BLaER1 (cell line): Measurements from ENCODE around the gene RALY.

Experiments used
- H3K27ac ChIP-seq: shearing (Covaris generic); formaldehyde crosslinking; 2 replicates; pipeline ENCODE4 v1.8.1; 2022
- H3K27me3 ChIP-seq: shearing (Covaris generic); formaldehyde crosslinking; 2 replicates; pipeline ENCODE4 v1.8.1; 2022
- H3K36me3 ChIP-seq: shearing (Covaris generic); formaldehyde crosslinking; 2 replicates; pipeline ENCODE4 v1.8.1; 2022
- H3K4me1 ChIP-seq: shearing (Covaris generic); formaldehyde crosslinking; 2 replicates; pipeline ENCODE4 v1.8.1; 2022
- H3K4me2 ChIP-seq: shearing (Covaris generic); formaldehyde crosslinking; 2 replicates; pipeline ENCODE4 v1.8.1; 2022
- H3K4me3 ChIP-seq: shearing (Covaris generic); formaldehyde crosslinking; 2 replicates; pipeline ENCODE4 v1.8.1; 2022
- H3K9ac ChIP-seq: shearing (Covaris generic); formaldehyde crosslinking; 2 replicates; pipeline ENCODE4 v1.8.1; 2022
- H3K9me3 ChIP-seq: shearing (Covaris generic); formaldehyde crosslinking; 2 replicates; pipeline ENCODE4 v1.8.1; 2022
- H4K20me1 ChIP-seq: shearing (Covaris generic); formaldehyde crosslinking; 2 replicates; pipeline ENCODE4 v1.8.1; 2022
- Cebpa-rat ChIP-seq: shearing (Covaris generic); IDR thresholded peaks from 2 replicates; pipeline ENCODE4 v1.8.1; 2022

RALY gene

GRCh38 chr20:34095825-34096224, 102.1 kb downstream of the RALY start:
- Histone ChIP-seq H4K20me1 (peaks cover 100% of the 10 kb centered on the region), H3K9me3 (no peaks in the 10 kb centered on the region), H3K27ac (no peak overlapping the region), H3K4me3 (no peak overlapping the region), H3K9ac (no peak overlapping the region), H3K27me3 (no peaks in the 10 kb centered on the region), H3K4me1 (no peaks in the 10 kb centered on the region), H3K4me2 (no peak overlapping the region), H3K36me3 (peaks cover 100% of the 10 kb centered on the region)
- no peak for TF ChIP-seq Cebpa-rat

- H3K27ac ChIP-seq, result no peak overlapping the region
- H3K9me3 ChIP-seq, result no peaks in the 10 kb centered on the region
- no peaks in the 10 kb centered on the region for H3K4me1 ChIP-seq
- H3K36me3 ChIP-seq, result peaks cover 100% of the 10 kb centered on the region
- no peaks in the 10 kb centered on the region for H3K27me3 ChIP-seq
- no peak overlapping the region for H3K9ac ChIP-seq
- no peak overlapping the region for H3K4me2 ChIP-seq
- no peak overlapping the region for H3K4me3 ChIP-seq
- TF ChIP-seq Cebpa-rat, result no peak
- peaks cover 100% of the 10 kb centered on the region for H4K20me1 ChIP-seq
These were observed 103.2 kb downstream of the RALY start for GRCh38 chr20:34096699-34097444.

GRCh38 chr20:34098570-34098969, 104.9 kb downstream of the RALY start:
- no peak for TF ChIP-seq Cebpa-rat
- Histone ChIP-seq H4K20me1 (peaks cover 100% of the 10 kb centered on the region), H3K27me3 (no peaks in the 10 kb centered on the region), H3K9me3 (no peaks in the 10 kb centered on the region), H3K4me2 (no peak overlapping the region), H3K9ac (no peak overlapping the region), H3K27ac (no peak overlapping the region), H3K4me3 (no peak overlapping the region), H3K36me3 (peaks cover 100% of the 10 kb centered on the region), H3K4me1 (no peaks in the 10 kb centered on the region)

DNA sequence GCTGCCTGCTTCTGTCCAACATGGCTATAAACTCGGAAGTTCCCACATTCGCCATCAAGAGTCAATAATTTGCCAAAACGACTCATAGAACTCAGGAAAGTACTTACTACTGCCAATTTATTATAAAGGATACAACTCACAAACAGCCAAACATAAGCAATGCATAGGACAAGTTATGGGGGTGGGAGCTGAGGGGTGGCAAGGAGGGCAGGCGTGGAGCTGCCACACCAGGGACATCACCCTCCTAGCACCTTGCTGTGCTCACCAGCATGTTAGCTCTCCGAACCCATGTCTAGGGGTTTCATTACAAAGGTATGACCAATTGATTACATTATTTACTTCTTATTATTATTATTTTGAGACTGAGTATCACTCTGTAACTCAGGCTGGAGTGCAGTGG, 106.0 kb downstream of the RALY start:
- no peak for TF ChIP-seq Cebpa-rat
- H3K9me3 ChIP-seq, result no peaks in the 10 kb centered on the region

DNA sequence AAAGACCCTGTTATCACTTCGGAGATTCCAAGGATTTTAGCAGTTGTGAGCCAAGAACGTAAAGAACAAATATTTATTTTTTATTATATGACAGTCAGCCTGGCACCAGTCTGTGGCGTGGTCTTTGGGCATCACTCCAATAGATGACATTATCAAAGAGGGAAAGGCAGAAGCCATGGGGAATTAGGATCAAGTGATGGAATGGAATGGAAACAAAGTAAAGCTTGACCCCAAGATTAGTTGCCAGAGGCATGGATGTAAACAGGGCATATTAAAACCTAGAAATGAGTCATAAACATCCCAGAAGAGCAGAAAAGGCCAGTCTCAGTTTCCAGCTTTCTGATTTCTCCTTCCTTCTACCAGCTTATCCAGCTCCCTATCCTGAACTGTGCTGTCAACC, 106.9 kb downstream of the RALY start:
- no peak for TF ChIP-seq Cebpa-rat

More for the DNA sequence above, 106.0 kb downstream of the RALY start:
- Histone ChIP-seq H3K9ac (no peak overlapping the region), H3K4me2 (no peak overlapping the region), H4K20me1 (peaks cover 100% of the 10 kb centered on the region), H3K4me1 (no peaks in the 10 kb centered on the region), H3K36me3 (peaks cover 100% of the 10 kb centered on the region), H3K27ac (no peak overlapping the region), H3K4me3 (no peak overlapping the region), H3K27me3 (no peaks in the 10 kb centered on the region)

DNA sequence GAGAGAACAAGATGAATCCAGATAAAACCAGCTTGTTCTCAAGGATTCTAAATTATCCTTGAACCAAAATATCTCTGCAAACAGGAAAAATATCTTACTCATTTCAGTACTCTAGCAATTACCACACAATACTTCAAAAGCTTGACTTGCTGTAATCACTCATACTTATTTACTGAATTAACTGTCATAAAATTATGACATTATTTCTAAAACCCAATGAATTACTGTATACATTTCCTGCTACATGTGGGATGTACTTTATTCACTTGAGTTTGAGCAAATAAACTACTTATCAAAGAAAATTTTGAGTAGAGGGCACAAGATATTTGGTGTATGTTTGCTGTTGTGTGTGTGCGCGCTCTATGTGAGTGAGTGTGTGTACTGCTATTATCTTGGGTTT, 108.6 kb downstream of the RALY start:
- Histone ChIP-seq H4K20me1 (peaks cover 100% of the 10 kb centered on the region), H3K9me3 (no peaks in the 10 kb centered on the region), H3K9ac (no peak overlapping the region), H3K4me1 (no peaks in the 10 kb centered on the region; the same call in 1 of the 2 replicates), H3K36me3 (peaks cover 100% of the 10 kb centered on the region), H3K4me3 (no peak overlapping the region), H3K27ac (no peak overlapping the region), H3K4me2 (no peak overlapping the region), H3K27me3 (no peaks in the 10 kb centered on the region)
- TF ChIP-seq Cebpa-rat, result no peak

More for the DNA sequence above, 106.9 kb downstream of the RALY start:
- Histone ChIP-seq H3K4me3 (no peak overlapping the region), H3K4me1 (no peaks in the 10 kb centered on the region), H3K27ac (no peak overlapping the region), H3K27me3 (no peaks in the 10 kb centered on the region), H3K4me2 (no peak overlapping the region), H3K36me3 (peaks cover 100% of the 10 kb centered on the region), H3K9me3 (no peaks in the 10 kb centered on the region), H3K9ac (no peak overlapping the region), H4K20me1 (peaks cover 100% of the 10 kb centered on the region)

DNA sequence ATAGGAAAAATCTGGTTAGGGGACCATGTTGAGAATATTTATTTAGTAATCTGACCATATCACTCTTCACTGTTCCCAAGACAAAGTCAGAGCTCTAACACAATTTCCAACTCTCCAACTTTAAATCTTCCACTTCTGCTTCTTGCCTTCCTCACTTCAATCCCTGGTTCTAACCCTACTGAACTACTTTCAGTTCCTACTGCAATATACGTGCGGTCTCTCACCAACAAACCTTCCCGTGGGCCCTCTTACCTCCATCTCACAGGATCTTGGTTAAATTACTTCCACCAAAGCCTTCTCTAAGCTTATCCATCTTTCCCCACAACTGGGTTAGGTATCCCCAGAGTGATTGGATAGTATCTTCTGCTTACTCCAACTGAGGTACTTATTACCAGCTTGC, 110.3 kb downstream of the RALY start:
- H3K4me2 ChIP-seq, result no peak overlapping the region
- H3K4me3 ChIP-seq, result no peak overlapping the region
- no peak for TF ChIP-seq Cebpa-rat
- peaks cover 100% of the 10 kb centered on the region for H3K36me3 ChIP-seq
- H3K27me3 ChIP-seq, result no peaks in the 10 kb centered on the region
- no peak overlapping the region for H3K27ac ChIP-seq
- no peaks in the 10 kb centered on the region for H3K9me3 ChIP-seq
- H3K9ac ChIP-seq, result no peak overlapping the region
- peaks cover 100% of the 10 kb centered on the region for H4K20me1 ChIP-seq
- peaks cover 14% of the 10 kb centered on the region for H3K4me1 ChIP-seq

DNA sequence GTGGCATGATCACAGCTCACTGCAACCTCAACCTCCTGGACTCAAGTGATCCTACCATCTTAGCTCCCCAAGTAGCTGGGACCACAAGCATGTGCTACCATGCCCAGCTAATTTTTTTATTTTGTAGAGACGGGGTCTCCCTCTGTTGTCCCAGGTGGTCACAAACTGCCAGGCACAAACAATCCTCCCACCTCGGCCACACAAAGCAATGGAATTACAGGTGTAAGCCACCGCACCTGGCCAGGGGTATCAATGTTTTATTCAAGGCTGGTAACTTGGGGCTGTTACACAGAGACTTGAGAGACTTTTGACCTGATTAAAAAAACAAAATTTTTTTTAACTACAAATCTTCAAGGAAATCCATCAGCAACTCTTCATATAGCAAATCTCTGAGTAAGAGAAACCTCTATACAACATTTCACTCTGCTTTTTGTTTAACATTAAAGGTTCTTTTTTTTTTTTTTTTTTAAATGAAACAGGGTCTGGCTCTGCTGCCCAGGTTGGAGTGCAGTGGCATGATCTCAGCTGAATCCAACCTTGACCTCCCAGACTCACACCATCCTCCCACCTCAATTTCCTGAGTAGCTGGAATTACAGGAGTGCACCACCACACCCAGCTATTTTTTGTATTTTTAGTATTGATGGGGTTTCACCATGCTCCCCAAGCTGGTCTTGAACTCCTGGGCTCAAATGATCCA, 112.4 kb downstream of the RALY start:
- Histone ChIP-seq H3K27me3 (no peaks in the 10 kb centered on the region), H3K4me3 (no peak overlapping the region), H3K4me1 (peaks cover 31% of the 10 kb centered on the region), H3K4me2 (no peak overlapping the region), H3K27ac (no peak overlapping the region), H4K20me1 (peaks cover 100% of the 10 kb centered on the region), H3K9me3 (no peaks in the 10 kb centered on the region), H3K36me3 (peaks cover 92% of the 10 kb centered on the region), H3K9ac (no peak overlapping the region)
- TF ChIP-seq Cebpa-rat, result no peak

DNA sequence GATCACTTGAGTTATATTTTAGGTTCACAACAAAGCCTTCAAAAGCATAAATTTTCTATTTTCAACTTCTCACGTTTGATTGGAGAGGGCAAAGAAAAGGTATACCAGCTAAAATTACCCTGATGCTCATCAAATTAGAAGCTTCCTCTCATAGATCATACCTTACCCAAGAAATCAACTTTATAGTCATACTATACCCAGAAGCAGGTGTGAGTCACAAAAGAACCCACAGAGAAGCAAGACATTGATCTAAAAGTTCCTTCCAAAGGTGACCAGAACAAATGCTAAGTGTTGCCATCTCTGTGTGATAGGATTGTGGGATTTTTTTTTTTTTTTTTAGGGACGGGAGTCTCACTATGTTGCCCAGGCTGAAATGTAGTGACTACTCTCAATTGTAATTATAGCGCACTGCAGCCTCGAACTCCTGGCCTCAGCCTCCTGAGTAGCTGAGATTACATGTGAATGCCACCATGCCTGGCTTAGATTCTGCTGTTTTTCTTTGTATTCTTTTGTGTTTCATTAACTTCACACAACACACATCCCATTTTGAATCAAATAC, 115.0 kb downstream of the RALY start:
- Histone ChIP-seq H3K36me3 (peaks cover 66% of the 10 kb centered on the region), H3K9ac (no peak overlapping the region), H3K27me3 (no peaks in the 10 kb centered on the region), H3K9me3 (no peaks in the 10 kb centered on the region), H3K27ac (no peak overlapping the region), H3K4me1 (peaks cover 39% of the 10 kb centered on the region), H3K4me3 (no peak overlapping the region), H4K20me1 (peaks cover 80% of the 10 kb centered on the region), H3K4me2 (peak overlapping the region; percentile 84)
- TF ChIP-seq Cebpa-rat, result no peak

GRCh38 chr20:34109442-34109841, 115.7 kb downstream of the RALY start:
- H3K9ac ChIP-seq, result peak overlapping the region; percentile 98; the same call in 1 of the 2 replicates

More at GRCh38 chr20:34109442-34109841, 115.7 kb downstream of the RALY start:
- Histone ChIP-seq H4K20me1 (peaks cover 72% of the 10 kb centered on the region), H3K4me3 (0 out of 2 replicates have a peak overlapping the region, but pooled peaks have one; percentile 93), H3K4me2 (peak overlapping the region; percentile 84), H3K4me1 (peaks cover 43% of the 10 kb centered on the region), H3K27ac (no peak overlapping the region), H3K36me3 (peaks cover 59% of the 10 kb centered on the region), H3K27me3 (no peaks in the 10 kb centered on the region), H3K9me3 (no peaks in the 10 kb centered on the region)
- TF ChIP-seq Cebpa-rat, result no peak
